Stimulated activated CD4-positive, alpha-beta T cell treated with anti-CD3 and anti-CD28 coated beads, Interleukin-15, amount 100 ng/mL, for 48 hours (primary cell): Measurements from ENCODE around the gene CLEC2A.

ENCODE experiments used
- DNase-seq, 2 donors: peaks; one replicate each; pipeline ENCODE4 v3.0.0-alpha.2; 2020; ENCODE audit warnings: low read depth in 2 of 2

The CLEC2A gene

GRCh38 chr12:9933958-9934357 lies 1.8 kb upstream of the CLEC2A start:
- no peak for DNase-seq

DNA sequence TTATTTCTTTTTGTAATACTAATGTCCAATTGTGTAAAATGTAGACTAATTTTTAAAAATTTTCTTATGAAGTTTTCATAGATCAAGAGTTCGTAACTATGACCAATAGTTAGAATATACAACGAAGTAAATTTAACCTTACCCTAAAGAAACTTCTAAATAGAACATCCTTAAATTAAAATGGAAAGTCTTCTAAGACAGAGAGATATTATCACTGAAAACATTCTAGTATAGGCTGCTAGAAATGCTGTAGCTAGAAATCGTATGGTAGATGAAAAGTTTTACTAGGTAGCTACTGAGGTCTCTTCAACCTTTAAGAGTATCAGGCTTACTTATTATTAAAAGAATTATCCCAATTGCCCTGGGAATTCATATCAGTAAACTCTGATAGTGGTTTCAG lies 925 bp downstream of the CLEC2A start:
- no peak for DNase-seq

- no peak for DNase-seq
Observed at GRCh38 chr12:9928607-9929006, 3.6 kb downstream of the CLEC2A start.

GRCh38 chr12:9926876-9927275 lies 5.3 kb downstream of the CLEC2A start:
- DNase-seq: no peak

- no peak for DNase-seq
Observed at GRCh38 chr12:9925705-9926393, 6.3 kb downstream of the CLEC2A start.

- DNase-seq: no peak
Observed at GRCh38 chr12:9922429-9922828, 9.7 kb downstream of the CLEC2A start.

GRCh38 chr12:9920451-9920850 lies 11.7 kb downstream of the CLEC2A start:
- DNase-seq: no peak

GRCh38 chr12:9919443-9919842 lies 12.7 kb downstream of the CLEC2A start:
- DNase-seq: no peak

DNA sequence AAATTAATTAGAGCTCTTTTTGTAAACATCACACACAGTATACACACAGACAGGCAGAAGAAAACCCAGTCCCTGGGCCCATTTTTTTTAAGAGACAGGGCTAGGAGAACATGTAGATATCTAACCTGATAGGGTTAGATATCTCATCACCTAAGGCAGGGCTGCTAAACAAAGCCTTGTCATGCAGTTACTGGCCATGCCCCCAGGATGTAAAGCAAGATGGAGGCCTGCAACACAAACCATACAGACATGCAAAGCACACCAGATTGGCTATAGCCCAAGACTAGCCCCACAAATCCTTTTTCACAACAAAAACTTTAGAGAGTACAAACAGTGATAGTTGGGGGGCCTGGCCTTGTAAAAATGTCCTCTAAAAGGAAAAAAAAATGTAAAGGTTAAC lies 20.5 kb downstream of the CLEC2A start:
- DNase-seq: no peak

GRCh38 chr12:9910716-9911421 lies 21.3 kb downstream of the CLEC2A start:
- DNase-seq: no peak

DNA sequence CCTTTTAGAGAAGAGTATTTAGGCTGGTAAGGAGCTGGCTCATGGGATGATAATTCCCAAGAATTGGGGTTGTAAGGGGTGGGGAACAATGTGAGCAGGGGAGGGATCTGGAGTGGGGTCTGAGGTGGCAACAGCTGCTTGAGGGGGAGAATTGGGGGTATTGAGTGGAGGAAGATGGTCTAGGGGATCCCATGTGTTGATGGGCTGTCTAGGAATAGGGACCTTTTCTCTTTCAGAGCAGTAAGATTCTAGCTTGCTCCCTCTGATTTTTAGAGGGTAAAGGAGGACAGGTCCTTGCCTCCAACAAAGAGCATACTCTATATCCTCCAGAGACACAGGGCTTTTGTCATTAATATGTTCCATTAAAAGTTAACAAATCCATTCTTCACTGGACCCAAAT lies 22.4 kb downstream of the CLEC2A start:
- DNase-seq: no peak

DNA sequence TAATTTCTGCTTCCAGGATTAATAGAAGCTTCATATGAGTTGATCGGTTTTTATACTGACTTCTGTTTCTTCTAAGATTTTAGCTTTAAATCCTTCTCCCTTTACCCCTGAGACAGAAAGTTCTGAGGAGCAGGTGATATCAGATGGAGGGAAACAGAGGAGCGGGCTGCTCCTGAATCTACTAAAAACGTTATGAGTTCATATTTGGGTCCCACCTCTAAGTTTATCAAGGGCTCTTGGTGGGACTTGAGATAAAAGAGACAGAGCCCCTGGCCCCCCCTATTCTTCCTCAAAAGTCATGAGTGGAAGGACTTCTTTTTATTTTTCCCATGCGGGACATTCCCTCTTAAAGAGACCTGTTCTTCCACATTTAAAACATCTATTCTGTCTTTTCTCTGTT lies 23.8 kb downstream of the CLEC2A start:
- no peak for DNase-seq

GRCh38 chr12:9907769-9908168 lies 24.4 kb downstream of the CLEC2A start:
- no peak for DNase-seq

- DNase-seq: no peak
Observed at GRCh38 chr12:9906873-9907272, 25.3 kb downstream of the CLEC2A start.

DNA sequence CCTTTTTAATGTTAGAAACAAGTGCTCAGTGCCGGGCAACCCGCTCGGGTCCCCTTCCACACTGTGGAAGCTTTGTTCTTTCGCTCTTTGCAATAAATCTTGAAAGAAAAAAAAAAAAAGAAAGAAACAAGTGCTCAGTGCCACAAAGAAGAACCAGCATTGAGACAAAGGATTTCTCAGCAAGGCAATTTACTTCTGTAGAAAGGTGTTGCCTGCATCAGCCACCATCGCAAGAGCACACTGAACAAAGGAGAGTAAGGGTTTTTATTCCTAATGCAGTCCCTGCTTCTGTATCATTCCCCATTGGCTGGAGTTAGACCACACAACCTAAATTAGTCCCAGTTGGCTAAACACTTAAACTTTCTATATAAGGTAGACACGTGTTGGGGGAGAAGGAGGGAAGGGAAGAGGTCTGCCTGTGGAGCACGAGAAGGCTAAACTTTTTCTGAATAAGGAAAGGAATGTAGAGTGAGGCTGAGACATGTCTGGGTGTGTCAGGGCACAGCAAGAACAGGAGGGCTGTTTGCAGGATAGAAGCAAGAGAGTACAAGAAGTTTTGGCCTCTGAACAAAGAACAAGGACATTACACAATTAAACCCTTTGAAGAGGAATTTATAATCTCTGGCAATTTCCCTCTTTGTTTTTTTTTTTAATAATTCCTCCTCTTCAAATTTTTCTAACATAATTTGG lies 29.5 kb downstream of the CLEC2A start:
- DNase-seq: no peak

DNA sequence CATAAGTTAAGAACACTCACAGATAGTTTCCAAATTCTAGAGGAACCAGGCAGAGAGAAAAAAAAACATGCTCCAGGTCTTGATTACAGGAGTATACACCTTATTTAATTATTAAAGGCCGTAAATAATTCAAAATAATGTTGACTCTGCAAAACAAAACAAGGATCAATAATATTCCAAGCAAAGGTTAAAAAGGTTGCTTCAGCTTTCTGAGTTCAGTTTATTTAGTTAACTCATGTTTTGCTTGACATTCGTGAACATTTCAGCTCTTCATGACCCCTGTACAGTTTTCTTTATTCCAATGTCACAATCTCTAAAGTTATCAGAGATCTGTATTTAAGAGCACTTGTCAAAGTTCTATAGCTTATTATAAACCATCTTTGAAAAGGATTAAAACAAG lies 31.2 kb downstream of the CLEC2A start:
- no peak for DNase-seq

GRCh38 chr12:9899209-9899608 lies 33.0 kb downstream of the CLEC2A start:
- no peak for DNase-seq

DNA sequence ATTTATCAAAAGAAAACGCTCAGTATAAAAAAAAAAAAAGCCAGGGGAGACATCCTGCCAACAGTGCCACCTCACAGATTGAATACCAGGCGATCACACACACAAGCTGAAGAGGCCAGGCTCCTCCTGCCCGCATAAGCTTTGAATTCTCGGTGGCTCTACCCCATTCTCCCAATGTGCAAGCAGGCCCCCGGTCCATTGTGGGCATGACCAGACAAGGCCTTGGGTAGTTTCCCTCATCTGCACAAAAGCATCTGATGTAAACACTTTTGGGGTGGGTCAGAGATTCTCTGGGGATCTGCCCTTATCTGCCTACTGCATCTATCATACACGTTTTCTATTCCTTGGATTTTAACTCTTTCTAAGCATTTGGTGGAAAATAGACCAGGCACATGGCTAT lies 34.6 kb downstream of the CLEC2A start:
- no peak for DNase-seq

GRCh38 chr12:9895215-9895971 lies 36.8 kb downstream of the CLEC2A start:
- DNase-seq: no peak

- DNase-seq: no peak
Observed at GRCh38 chr12:9888665-9889273, 43.4 kb downstream of the CLEC2A start.

DNA sequence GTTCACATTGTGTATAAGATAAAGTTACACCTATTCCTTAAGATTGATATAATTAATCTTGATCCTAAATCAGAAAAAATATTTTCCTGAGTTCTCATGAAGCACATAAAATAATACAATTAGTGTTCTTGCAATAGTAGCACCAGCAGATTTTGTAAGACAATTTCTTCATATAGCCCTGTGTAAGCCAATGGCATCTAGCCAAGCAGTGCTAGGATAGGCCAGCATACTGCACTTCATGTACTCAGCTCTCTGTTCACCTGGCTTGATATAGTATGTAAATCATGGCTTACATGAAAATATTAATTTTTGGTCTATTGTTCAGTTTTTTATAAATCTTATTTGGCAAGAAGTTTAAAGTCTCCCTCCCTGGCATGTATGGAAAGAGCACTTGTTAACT lies 49.0 kb downstream of the CLEC2A start:
- no peak for DNase-seq

- no peak for DNase-seq
Observed at GRCh38 chr12:9881988-9882387, 50.2 kb downstream of the CLEC2A start.
